Stimulated activated CD4-positive, alpha-beta T cell treated with anti-CD3 and anti-CD28 coated beads, Interleukin-1b, Interleukin-23, amount 100 ng/mL, for 1 hour (primary cell): ENCODE results near the gene P3H2.

Experiments
- DNase-seq, 2 donors: peaks; one replicate each; pipeline ENCODE4 v3.0.0-alpha.2; 2020; ENCODE audit warnings: low read depth in 2 of 2

Gene P3H2

GRCh38 chr3:190055773-190056172, 64.9 kb downstream of the P3H2 start:
- no peak for DNase-seq

GRCh38 chr3:190053919-190054672, 66.6 kb downstream of the P3H2 start:
- DNase-seq: no peak

GRCh38 chr3:190051641-190052040, 69.1 kb downstream of the P3H2 start:
- DNase-seq: no peak

DNA sequence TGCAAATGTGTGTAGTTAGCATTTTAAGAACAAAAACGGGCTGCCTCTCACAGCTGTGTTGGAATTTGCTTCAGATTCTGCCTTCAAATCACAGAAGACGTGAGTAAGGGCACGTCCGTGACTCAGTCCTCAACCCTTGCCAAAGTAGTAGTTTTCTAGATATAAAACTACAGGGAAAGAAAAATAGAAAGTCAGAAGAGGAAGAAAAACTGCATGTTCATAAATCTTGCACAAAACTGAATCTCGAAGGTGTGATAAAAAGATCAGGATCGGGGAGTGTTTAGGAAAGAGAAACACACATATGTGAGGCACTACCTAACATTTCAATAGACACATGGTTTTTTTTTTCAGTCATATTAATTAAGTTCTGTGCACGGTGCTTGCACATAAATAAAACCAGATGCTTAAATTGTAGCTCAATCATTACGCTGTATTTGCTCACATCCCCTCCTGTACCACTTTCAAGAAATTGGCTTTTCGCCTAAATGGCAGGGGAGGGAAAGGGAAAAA, 71.7 kb downstream of the P3H2 start:
- no peak for DNase-seq

DNA sequence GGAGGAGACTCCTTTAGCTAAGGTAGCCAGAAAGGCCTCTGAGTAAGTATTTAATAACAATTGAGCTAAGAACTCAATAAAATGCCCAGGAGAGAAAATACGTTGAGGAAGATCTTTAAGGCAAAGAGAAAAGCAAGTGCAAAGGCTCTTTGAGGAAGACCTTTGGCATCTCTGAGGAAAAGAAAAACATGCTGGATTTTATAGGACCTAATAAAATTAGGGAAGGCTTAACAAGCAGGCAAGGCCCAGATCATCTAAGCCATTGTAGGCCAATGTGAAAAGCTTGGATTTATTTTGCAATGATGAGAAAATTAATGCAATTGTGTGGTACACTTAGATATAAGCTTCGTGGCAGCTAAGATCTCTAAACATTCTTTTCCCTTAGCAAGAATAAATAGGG, 75.7 kb downstream of the P3H2 start:
- no peak for DNase-seq

DNA sequence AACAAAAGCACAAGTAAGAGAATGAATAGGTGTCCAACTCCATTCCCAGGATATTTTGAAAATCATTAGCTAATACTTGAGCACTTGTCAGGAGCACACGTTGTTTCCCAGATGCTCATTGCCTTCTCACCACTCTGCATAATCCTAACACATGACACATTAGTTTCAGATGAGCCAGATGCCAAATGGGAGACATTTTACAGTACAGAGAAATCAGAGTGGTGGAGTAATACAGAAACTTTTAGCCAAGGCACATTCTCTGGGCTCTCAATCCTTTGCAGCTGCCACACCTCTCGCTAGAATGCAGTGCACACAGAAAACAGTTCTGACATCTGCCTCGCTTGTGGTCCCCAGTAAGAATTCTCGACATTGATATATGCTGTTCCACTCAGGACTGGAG, 76.6 kb downstream of the P3H2 start:
- no peak for DNase-seq

DNA sequence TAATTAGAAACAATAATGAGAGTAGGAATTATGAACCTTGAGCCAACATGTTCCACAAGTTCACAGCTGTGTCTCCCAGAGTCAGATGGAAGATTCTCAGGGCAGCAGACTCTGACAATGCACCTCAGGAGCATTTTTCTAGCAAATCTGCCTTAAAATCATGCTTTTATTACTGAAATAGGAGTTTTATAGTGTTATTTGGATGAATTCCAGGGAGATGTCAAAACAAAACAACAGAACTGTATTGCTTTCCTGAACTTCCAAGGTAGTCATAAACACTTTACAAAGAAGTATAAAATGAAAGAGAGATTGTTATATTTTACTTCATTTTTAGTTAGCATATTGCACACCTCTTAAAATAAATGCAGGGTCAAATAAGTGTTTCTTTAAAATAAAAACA, 77.0 kb downstream of the P3H2 start:
- no peak for DNase-seq

DNA sequence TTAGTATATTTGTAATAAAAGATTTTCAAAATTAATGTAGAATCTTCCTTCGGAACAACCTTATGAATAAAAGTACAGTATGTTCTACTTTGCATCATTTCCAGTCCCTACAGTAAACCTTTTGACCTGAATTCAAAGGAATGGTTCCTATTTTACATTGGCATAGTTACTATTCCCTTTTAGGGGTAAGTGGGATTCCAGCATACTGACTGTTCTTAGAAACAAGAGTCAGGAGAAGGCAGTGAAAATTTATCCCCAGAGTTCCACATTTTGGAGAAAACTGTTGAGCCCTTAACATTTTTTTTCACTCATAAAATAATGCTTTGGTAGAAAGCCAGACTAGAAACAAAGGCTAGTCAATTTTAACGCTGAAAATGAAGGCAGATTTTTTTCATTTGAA, 78.1 kb downstream of the P3H2 start:
- DNase-seq: no peak

GRCh38 chr3:190041333-190042041, 79.2 kb downstream of the P3H2 start:
- DNase-seq: no peak

DNA sequence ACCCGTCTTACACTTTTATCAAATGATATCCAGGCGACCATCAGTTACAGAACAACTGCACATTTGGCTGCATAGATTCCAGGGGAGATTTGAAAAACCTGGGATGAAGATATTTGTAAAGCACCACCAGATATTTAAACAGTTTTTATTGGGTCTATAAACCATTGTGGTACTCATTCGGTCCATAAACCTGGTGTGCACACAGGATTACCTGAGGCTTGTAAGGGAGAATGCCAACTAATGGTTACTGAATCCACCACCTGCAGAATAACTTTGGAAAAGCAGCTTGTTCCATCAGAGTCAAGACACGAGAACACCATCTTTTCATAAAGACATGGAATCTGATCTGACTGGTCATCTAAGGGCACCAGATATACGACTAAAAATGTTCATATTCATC, 80.6 kb downstream of the P3H2 start:
- DNase-seq: no peak

DNA sequence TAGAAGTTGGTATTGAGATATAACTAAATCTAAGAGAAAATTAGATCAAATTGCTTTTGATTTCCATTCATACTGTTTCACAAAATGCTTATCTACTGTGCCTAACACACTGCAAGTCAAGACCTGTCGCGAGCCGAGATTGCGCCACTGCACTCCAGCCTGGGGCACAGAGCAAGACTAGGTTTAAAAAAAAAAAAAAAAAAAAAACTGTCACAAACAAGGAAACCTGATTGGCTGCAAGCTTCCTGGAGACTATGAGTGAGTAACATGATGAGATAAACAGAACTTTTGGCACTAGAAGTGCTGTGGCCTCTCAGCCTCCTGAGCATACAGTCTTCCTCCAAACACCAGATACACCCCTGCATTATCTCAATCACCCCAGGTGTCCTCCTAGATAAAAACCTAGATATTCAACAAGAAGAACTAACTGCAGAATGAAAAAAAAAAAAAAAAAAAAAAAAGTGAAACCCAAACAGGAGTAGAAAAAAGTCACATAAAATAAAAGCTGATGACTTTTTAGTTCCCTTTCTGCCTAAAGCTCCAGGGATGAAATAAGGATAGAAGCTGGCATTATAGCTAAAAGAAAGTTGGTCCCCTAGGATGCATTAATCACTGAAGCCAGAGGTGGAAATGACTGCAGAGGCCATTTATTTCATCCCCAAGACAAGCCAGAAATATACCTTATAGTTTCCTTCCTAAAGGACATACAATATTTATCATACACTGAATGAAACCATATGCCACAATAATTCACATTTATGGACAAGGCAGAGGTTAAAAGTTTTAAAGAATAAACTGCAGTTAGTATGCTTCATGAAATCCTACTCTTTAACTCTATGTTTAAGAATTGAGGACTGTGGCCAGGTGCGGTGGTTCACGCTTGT, 82.4 kb downstream of the P3H2 start:
- DNase-seq: no peak

DNA sequence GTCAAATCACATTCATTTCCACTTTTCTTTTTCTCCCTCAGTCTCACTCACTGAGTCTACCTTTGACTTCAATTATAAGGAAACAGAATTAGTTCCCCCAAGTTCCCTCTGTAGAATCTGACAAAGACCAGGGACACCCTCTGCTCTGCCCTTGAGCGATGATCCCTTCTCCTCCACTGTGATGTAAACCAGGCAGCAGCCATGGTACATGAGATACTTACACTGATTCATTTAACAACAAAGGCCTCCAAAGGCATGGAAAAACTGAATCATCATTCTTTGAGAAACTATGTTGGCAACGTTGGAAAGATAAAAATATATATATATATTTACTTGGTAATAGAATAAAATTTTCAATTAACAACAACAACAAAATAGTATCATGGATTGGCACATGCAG, 84.1 kb downstream of the P3H2 start:
- no peak for DNase-seq

GRCh38 chr3:190034446-190034845, 86.3 kb downstream of the P3H2 start:
- no peak for DNase-seq

DNA sequence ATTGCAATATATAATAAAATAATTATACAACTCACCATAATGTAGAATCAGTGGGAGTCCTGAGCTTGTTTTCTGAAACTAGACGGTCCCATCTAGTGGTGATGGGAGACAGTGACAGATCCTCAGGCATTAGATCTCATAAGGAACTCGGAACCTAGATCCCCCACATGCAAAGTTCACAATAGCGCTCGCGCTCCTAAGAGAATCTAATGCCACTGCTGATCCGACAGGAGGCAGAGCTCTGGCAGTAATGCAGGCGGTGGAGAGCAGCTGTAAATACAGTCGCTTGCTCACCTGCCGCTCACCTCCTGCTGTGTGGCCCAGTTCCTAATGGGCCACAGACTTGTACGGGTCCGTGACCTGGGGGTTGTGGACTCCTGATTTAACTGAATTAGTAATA, 87.8 kb downstream of the P3H2 start:
- no peak for DNase-seq

- DNase-seq: no peak
These were observed 88.6 kb downstream of the P3H2 start for GRCh38 chr3:190031887-190032752.

DNA sequence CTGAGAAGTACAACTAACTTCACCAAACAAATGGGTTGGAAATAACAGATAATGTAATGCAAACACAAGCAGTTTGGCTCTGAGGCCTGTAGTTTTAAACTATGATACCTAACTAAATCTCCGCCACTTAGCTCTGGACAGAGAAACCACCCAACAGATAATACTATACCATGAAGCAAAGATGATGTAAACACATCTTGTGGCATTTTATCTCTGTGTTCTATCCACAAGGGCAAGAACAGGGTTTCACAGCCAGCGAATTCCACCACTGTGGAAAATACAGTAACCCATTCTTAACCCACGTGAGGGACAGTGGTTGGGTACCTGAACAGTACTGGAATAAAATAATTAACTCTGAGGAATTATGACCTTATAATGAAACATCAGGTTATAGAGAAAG, 93.6 kb downstream of the P3H2 start:
- no peak for DNase-seq

- DNase-seq: no peak
These were observed 94.5 kb downstream of the P3H2 start for GRCh38 chr3:190026154-190026553.

DNA sequence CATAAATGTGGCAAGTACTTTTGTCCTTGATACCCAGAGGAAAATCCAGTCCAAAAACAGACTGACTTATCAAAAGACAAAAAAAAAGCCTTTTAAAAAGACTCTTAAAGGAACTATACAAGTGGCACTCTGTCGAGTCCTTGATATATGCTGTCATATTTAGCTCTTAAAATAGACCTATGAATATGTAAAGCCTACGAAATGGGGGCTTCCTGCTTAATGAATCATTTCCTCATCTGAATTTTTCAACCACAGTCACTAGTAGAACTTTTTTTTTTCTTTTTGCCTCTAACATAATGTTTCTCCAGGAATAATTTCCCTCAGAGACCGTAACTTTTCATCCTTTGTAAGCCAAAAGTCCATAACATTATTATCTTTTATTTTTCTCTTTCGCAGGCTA, 95.8 kb downstream of the P3H2 start:
- DNase-seq: no peak

DNA sequence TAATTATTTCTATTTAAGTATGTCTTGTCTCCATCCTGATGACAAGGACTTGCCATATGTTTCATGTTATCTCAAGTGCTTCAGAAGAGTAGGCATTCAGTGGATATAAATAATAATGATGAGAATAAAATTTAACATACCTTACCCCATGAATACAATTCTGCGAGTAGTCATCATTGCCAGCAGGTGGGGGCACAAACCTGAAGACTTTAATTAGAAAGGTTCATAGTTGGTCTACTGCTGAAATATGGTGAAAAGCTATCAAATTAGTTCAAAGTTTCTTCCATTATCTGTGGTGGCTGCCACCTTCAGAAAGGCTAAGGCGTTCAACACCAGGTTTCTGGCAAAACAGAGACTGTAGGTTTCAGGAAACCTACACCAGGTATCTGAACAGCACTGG, 100.9 kb downstream of the P3H2 start:
- DNase-seq: no peak

- no peak for DNase-seq
These were observed 101.7 kb downstream of the P3H2 start for GRCh38 chr3:190019006-190019405.

DNA sequence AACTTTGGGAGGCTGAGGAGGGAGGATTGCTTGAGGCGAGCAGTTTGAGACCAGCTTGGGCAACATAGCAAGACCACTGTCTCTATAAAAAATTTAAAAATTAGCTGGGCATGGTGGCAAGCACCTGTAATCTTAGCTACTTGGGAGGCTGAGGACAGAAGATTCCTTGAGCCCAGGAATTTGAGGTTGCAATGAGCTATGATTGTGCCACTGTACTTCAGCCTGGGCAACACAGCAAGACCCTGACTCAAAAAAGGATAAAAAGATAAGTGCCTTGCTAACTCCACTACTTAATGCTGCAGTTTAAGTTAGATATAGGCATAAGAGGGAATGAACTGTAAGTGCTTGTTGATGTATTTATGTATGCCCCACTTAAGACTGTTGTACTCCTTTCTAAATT, 102.2 kb downstream of the P3H2 start:
- DNase-seq: no peak
